GM19023 (cell line): ENCODE data around the gene EFNA4.

Experiments used
- ATAC-seq: cut with Tn5 transposase; IDR thresholded peaks from one replicate; pipeline ENCODE4 v1.9.1; 2021; ENCODE audit warnings: mild to moderate bottlenecking, moderate library complexity; ENCODE audit not compliant: unreplicated experiment

Gene EFNA4

DNA sequence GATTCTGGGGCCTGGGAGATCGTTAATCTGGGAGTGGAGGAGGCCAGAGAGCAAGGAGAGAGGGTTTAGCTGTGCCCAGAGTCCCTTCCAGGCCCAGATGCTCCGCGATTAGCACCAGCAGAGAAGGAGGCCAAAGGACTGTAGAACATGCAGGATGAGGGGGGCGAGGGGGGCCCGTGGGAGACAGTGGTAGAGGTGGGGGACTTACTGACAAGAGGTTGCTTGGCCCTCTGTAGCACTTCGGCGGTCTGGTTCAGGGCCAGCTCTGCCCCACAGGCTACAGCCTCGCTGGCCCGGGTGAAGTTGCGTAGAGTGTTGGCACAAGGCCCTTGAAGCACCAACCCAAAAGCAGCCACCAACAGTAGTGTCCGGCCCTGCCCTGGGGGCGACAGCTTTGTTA, 30.7 kb upstream of the EFNA4 start:
- no peak for ATAC-seq

DNA sequence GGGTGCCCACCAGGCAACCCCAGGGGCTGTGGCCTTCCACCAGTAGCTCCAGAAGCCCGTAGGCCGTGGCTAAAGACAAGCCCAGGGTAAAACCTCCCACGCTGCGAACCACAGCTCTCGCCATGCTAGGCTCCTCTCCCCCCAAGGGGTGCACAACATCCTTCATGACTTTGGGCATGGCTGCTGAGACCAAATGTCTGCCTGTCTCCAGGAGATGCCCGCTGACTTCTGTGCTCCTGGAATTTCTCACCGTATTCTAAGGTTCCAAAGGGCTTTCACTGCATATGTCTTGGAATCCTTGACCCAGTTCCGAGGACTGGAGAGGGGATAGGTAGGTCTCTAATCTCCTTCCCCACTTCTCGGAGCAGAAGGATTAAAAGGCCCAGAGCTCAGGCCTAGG, 30.0 kb upstream of the EFNA4 start, which contains the start of the genes DCST1 and DCST2:
TSS of gene DCST1 (plus strand) at position 301 of the 400 bp plus-strand sequence. CDS start 213 bp downstream, outside the sequence.
TSS of gene DCST2 (minus strand) at position 258 of the 400 bp plus-strand sequence. CDS start at position 178, 80 bp downstream.
- ATAC-seq = no peak

DNA sequence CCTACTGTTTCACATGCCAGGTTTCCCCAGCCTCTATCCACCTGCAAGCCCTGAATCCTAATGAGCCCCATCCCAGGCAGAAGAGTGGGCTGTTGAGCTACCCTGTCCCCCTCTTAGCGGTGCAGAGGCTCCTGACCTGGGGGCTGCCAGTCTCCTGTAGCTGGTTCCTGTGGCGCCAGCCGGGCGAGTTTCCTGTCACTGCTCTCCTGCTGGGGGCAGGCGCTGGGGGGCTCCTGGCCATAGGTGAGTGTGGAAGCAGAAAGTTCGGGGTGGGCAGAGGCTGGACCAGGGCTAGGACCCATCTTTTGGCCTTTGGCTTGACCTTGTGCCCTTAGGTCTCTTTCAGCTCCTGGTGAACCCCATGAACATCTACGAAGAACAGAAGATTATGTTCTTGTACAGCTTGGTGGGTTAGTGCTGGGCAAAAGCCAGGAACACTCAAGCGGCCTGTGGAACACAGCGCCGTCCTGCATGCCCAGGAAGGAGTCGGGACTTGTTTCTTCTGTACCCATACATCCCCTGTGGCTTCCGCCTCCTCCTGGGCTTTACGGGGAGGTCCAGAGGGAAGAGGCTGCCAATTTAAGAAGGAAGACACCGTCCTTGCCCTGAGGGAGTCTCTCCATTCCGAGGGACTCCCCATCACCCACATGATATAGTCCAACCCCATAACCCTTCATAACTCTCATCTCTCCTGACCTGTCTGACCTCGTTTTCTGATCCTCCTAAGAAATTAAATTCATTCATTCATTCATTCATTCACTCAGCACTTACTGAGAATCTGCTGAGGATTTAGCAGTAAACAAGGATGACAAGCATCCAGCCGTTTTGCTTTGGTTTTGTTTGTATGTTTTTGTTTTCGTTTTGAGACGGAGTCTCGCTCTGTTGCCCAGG, 29.0 kb upstream of the EFNA4 start:
- no peak for ATAC-seq

DNA sequence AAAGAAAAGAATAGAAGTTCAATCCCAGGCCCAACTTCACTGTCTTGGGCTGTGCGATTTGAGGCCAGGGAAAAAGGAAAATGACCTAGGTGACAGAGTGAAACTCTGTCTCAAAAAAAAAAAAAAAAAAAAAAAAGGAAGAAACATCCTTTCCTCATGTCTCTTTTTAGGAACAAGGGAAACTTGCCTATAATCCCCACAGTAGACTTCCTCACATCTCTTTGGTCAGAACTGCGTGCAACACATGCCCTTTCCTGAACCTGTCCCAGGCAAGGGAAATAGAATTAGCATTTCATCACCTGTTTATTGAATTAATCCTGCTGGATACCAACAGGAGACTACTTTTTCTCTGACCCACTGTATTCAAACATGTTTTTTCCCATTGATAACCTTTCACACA, 27.6 kb upstream of the EFNA4 start:
- ATAC-seq = no peak

DNA sequence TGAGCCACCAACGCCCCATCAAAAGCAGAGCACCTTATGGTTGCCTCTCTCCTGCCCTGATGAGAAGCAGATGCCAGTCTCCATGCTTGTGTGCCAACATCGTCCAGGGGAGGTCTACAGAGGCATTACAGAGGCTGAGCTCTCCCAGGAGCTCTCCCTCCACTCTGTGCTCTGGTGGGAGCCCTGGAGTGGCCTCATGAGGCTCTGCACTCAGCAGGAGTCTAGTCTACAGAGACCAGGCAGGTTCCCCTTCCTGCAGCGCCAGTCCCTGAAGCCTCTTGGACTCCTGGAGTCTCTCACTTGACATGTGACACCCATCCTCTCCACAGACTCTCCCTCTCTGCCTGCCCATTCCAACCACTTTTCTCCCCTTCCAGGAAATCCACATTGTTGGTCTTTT, 26.5 kb upstream of the EFNA4 start:
- no peak for ATAC-seq

DNA sequence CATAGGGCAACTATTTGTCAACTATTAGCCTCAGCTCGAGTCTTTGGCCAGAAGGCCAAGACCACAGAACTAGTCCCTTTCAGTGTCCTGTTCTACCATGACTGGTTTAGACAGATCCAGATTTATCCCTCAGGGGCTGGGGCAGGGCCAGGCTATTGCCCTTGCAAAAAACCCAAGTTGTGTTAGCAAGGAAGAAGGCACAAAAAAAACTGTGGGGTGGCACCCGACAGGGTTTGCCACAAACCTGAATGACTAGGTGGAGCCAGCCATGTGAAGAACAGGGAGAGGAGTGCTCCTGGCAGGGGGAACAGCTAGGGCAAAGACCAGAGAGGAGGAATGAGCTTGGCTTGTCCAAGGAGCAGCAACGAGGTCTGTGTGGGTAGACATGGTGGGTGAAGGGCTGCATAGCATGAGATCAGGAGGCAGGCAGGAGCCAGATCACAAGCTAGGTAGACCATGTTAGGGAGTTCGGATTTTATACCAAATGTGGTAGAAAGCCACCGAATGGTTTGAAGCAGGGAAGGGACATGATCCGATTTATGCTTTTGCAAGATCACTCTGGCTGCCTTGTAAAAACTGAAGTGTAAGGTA, 25.6 kb upstream of the EFNA4 start:
- ATAC-seq = no peak

DNA sequence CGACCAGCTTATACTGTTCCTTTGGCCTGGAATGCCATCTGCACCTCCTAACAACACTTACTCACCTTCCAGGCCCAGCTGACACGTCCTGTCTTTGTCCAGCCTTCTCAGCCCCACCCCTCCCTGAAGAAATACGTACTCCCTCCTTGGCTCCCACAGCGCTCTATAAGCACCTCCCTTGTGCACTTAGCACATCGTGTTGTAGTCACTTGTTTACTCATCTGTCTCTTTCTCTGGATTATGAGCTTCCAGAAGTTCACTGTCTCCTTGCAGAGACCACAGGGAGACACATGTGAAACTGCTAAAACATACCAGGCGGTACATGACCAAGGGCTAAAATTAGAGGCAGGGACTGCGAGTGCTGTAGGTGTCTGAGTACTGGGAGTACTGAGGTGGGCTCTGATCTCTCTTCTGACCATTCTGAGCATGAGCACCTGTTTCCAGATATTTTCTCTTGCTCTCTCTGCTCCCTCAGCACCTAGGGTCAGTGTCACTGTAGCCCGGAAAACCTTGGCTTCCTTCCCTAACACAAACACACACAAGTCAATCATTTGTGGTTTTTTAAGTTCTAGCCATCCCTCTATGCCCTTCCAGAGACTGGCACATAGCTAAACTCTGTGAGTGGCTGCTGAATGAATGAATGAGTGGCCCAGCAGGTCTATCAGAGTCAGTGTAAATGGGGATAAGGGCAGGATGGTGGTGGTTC, 24.8 kb upstream of the EFNA4 start:
- no peak for ATAC-seq

DNA sequence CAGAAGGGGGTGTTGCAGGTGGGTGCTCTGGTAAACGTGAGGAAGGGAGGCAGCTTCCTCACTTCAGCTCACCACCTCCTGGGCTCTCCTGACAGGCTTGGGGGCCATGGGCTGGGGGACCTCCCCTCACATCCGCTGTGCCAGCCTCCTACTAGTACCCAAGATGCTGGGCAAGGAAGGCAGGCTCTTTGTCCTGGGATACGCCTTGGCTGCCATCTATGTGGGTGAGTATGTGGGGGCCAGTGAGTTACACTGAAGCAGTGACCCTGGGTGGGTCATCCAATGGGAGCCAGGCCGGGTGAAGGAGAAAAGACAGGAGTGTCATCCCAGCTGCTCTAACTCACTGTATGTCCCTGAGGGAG, 24.3 kb upstream of the EFNA4 start:
- no peak for ATAC-seq

DNA sequence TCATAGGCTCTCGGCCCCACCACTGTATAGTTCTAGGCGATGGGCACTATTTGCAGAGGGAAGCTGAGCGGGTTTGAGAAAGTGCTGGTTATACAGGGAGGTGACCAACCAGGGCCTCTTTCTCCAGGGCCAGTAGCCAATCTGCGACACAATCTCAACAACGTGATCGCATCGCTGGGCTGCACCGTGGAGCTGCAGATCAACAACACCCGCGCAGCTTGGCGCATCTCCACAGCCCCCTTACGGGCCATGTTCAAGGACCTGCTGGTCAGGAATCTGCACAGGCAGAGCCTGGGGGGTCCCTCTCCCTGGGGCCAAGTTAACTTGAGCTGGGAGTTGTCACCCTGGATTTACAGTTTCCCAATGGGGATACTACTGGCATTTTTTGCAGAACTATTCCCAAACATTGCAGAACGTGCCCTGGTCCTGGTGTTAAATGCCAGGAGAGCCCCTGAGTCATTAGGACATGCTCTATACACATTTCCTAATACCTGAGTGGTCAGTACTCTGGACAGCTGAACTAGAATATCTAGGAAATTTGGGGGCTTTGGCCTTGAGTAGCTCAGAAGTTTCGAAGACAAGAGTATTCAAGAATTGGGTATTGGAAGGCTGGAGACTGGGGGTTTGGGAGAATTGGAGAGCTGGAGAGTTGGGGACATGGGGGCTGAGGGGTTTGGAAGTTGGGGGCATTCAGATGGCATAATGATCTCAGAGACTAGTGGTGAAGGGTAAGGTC, 23.0 kb upstream of the EFNA4 start:
- ATAC-seq = no peak

DNA sequence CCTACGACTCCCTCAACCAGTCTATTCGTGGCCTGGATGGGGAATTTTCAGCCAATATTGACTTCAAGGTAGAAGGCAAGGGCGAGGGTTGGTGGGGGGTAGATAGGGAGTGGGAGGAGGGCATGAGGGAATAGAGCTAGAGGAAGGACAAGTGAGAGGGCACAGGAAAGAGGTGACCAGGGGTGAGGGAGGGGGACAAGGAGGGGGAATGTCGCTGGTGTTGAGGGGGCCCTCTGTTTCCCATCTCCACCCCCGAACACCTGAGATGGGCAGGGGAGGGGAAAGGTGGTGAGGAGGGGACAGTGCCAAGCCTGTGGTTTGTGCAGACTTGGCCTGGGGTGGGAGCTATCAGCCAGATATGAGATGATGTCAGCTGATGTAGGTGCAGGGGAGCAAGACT, 20.8 kb upstream of the EFNA4 start:
- ATAC-seq = no peak

DNA sequence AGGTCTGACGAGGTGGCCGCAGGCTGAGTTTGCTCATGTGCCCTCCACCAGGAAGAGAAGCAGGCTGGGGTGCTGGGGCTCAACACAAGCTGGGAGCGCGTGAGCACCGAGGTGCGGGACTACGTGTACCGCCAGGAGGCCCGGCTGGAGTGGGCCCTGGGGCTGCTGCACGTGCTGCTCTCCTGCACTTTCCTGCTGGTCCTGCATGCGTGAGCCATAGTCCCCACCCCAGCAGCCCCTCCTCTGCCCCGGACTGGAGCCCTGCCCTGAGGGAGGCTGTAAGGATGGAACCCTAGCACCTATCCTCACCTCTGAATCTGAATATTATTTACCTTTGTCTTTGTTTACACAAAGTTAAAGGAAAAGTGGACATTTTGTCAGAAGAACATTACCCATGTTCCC, 20.2 kb upstream of the EFNA4 start:
- ATAC-seq = no peak

DNA sequence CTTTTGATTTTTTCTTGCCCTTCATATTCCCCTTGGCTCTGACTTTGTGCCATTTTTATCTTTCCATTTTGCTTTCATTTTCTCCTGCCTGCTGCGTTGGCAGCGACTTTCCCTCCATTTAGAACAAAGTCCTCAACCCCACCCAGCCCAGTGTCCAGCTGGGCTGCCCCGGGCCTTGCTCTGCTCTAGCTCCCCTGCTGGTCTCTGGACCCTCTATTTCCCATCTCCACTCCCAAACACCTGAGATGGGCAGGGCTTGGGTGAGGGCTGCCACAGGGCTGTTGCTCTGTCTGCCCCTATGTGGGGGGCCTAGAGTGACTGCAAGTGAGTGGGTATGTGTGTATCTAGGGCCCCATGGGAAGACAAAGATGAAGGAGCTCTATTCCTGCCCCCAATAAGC, 19.7 kb upstream of the EFNA4 start:
- ATAC-seq = no peak

DNA sequence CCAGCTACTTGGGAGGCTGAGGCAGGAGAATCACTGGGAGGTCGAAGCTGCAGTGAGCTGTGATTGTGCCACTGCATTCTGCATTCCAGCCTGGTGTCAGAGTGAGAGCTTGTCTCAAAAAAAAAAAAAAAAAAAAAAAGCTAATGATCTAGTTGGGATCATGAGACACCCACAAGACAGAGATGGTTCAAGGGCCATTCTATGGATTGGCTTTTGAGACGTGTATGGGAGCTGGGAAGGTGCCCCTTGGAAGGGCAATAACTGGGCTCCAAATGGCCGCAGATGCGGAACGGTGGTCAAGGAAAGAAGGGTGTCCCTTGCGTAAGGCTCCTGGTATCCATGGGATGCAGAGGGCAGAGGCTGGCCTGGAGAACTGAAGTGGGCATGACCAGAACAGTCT, 19.2 kb upstream of the EFNA4 start:
- no peak for ATAC-seq

DNA sequence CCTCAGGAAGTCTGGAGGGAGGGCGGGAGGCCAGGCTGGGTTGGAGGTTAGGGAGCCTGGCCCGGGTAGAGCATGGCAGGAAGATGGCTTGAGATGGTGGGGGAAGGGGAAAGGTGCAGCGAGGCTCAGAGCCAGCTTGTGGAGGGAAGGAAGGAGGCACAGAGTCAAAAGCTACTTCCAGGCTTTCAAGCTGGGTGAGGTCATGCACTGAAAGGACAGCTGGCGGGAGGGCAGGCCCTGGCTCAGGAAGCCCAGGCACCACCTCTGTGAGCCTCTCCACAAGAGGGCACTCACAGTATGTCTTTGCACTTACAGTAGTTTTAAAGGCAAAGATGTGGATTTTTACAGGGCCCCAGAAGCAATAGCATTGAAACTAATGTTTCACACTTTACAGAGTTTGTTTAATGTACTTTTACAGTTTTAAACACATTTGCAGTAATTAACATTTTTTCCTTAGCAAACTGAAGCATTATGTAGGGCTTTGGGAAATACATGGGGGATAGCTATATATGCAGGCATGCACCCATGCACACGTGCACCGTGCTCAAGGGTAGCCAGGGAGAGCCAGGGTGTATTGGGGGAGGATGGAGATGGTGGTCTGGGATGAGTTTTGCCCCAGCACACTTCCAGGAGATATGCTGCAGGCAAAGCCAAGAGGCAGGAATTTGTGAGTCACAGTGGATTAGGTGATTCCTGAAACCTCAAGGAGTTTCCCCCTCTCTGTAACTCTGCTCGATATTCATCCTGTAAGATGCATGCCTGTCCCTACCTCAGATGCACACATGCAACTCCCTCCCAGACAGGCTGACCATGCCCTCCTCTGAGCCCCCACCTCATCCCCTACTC, 18.5 kb upstream of the EFNA4 start:
- no peak for ATAC-seq

DNA sequence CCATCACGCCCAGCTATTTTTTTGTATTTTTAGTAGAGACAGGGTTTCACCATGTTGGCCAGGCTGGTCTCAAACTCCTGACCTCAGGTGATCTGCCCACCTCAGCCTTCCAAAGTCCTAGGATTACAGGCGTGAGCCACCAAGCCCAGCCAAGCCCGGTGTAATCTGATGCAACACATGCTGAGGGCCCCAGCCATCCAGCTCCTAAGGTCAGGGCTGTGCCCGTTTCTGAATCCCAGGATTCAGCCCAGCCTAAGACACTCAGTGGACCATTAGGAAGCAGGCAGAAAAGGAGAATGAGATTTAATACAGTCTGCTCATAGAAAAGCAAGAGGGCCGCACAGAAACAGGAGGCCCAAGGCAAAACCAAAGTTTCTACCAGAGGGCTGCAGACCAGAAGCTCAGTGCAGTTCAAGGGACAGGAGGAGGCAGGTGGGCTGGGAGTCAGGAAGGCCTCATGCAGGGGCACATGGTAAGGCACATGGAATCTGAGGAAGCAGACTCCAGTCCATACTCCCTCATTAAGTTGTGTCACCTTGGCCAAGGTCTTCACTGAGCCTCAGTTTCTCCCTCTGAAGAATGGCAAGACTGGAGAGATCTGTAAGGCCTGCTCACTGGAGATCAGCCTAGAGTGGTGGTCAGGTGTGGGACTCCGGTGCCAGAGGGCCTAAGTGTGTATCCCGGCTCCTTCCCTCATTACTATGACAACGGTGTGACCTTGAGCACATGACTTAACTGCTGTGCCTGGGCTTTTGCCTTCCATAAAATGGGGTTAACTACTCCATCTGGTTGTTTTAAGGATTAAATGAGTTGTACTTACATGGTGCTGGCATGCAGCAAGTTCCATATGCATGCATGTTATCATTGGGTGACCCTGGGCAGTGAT, 14.8 kb upstream of the EFNA4 start:
- no peak for ATAC-seq

DNA sequence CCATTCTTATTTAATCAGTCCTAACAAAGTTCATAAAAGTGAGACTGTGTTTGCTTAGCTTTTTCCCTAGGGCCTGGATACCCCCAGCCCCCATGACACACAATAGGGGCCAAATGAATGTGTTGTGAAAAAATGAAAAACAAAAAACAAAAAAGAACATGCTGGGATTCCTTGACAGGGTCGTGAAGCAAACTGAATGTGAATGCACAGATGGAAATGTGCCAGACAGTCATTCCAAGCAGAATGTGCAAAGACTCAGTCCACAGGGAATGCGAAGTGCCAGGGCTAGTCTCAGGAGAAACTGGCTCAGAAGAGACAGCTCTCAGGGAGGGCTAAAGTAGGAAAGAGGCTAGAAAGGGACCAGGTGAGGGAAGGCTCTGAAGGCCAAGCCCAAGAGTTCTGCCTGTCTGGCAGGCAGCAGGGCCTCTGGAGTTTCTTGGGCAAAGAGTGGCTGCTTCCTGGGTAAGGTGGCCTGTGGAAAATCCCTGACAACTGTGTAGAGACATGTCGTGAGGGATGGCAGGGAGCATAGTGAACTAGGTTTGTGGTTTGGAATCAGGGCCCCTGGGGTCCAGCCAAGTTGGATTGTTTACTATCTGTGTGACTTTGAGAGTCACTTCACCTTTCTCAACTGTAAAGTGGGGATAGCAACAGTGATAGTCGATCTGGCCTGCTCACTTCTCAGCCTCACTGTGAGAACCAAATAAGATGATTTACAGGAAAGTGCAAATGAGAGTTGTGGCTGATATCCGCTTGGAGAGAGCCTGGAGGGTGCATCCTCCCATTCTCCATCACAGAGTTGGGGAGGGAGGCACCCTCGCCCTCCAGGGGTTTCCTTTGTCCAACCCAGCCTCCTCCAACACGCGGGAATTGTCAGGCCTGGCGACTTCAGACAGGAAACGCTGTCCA, 13.6 kb upstream of the EFNA4 start:
- no peak for ATAC-seq

DNA sequence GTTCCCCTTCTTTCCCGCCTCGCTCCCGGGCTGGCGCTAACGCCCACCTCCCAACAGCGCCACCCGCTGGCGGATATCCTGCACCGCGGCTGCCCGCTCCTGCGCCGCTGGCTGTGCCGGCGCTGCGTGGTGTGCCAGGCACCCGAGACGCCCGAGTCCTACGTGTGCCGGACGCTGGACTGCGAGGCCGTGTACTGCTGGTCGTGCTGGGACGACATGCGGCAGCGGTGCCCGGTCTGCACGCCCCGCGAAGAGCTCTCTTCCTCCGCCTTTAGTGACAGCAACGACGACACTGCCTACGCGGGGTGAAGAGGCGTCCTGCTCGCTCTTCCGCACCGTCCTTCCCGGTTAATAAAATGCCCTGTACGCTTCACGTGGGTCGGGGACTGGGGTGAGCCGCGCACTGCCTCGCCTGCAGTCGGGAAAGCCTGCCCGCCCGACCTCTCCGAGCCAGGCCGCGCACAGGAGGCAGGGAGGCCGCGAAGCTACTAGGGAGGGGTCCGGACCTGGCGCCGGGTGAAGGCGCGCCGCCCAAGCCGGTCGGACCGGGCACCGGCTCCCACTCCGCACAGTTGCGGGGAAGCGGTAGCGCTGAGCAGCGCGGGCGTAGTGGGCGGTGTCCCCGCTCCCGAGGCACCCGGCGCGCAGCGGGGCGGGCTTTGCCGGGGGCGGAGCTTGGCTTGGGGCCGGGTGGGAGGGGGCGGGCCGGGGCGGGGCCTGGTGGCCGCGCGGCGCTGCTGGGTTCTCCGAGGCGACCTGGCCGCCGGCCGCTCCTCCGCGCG, 12.8 kb upstream of the EFNA4 start, which contains the start of gene ADAM15:
TSS of gene ADAM15 (plus strand) at position 757 of the 782 bp plus-strand sequence. CDS start 71 bp downstream, outside the sequence.
- peak; percentile 78 for ATAC-seq
